K562 (cell line): ENCODE measurements around the gene MACF1. TPM values are rescaled to one million over a fixed set of nuclear protein-coding genes. Genes with fewer than 3 reads are reported as not detected.

ENCODE experiments used
- AFF4 ChIP-seq: sonication (generic); formaldehyde crosslinking; IDR thresholded peaks from 2 replicates; pipeline ENCODE4 v1.8.0; 2023; ENCODE audit warnings: mild to moderate bottlenecking, missing genetic modification reagents
- MAX ChIP-seq: sonication (generic); formaldehyde crosslinking; IDR thresholded peaks from 2 replicates; pipeline ENCODE4 v1.9.0; 2022; ENCODE audit warnings: mild to moderate bottlenecking, missing genetic modification reagents
- MGA ChIP-seq: fragments of 450-650 bp; IDR thresholded peaks from 2 replicates; pipeline ENCODE4 v1.6.1; 2016; ENCODE audit warnings: mild to moderate bottlenecking, moderate library complexity
- POLR2G ChIP-seq: fragments of 200-400 bp; formaldehyde crosslinking; IDR thresholded peaks from 2 replicates; pipeline ENCODE4 v1.6.1; 2017; ENCODE audit warnings: low read depth, mild to moderate bottlenecking, antibody characterized with exemption, low read length, moderate library complexity
- U2AF1 ChIP-seq: fragments of 200-400 bp; formaldehyde crosslinking; optimal IDR thresholded peaks from 2 replicates; pipeline ENCODE3; 2017; ENCODE audit warnings: mild to moderate bottlenecking, low read depth, low read length, moderate library complexity
- ZBTB26 ChIP-seq: fragments of 450-650 bp; formaldehyde crosslinking; IDR thresholded peaks from 2 replicates; pipeline ENCODE4 v1.4.0; 2022; ENCODE audit warnings: missing genetic modification characterization
- ZNF146 ChIP-seq: IDR thresholded peaks from one replicate; pipeline ENCODE4 v1.6.1; 2018; ENCODE audit warnings: missing compliant biosample characterization; ENCODE audit not compliant: unreplicated experiment
- ZNF239 ChIP-seq: fragments of 250-450 bp; sonication (Bioruptor Pico); IDR thresholded peaks from 2 replicates; pipeline ENCODE4 v1.4.0; 2020; ENCODE audit warnings: mild to moderate bottlenecking
- ZNF263 ChIP-seq: sonication (generic); formaldehyde crosslinking; IDR thresholded peaks from 2 replicates; pipeline ENCODE4 v1.8.0; 2022; ENCODE audit warnings: mild to moderate bottlenecking, missing genetic modification reagents, borderline replicate concordance
- ZNF551 ChIP-seq: fragments of 250-450 bp; sonication (Bioruptor Pico); IDR thresholded peaks from 2 replicates; pipeline ENCODE4 v1.5.0; 2021; ENCODE audit warnings: mild to moderate bottlenecking, moderate library complexity
- polyA plus RNA-seq, 8 experiments: library from polyadenylated mRNA; depleted of rRNA in 4 of 8; stranded (reverse) in 5 of 8; unstranded in 3 of 8; fragments of >200 nt; fragmentation: Nextera tagmentation in 2 of 8; fragmentation: Illumina TruSeq in 1 of 8; extraction: Ambion mirVana in 2 of 8; extraction: Trizol in 1 of 8; gene quantifications; 2 replicates each; pipeline versions ENCODE4 v1.2.1 to v1.2.3, GENCODE V29; 2011 to 2014; ENCODE audit warnings: inconsistent platforms in 1 of 8, missing spikeins in 1 of 8
- total RNA-seq, 7 experiments: library from RNA; depleted of rRNA in 6 of 7; stranded (reverse); fragments of >200 nt in 6 of 7; fragmentation: Illumina TruSeq in 2 of 7; extraction: Trizol in 2 of 7; gene quantifications; 2 replicates each; pipeline versions ENCODE4 v1.2.1 to v1.2.3, GENCODE V29; 2011 to 2021; ENCODE audit warnings: low replicate concordance in 1 of 7

Gene MACF1
- total and polyA plus RNA-seq, 9 of the 15 experiments (the other 6 are each of a cell fraction or from before 2014, with no cell fraction given) = 13.2 to 232 (median 112) TPM

GRCh38 chr1:39409055-39409816 lies 204.7 kb downstream of the MACF1 start (continued):
- no peak for TF ChIP-seq ZBTB26 (CRISPR knock-in tag)
- TF ChIP-seq MGA = no peak
- peak; percentile 92 for TF ChIP-seq ZNF263 (CRISPR knock-in tag)
- TF ChIP-seq ZNF146 (CRISPR knock-in tag) = no peak
- peak; percentile 61 for TF ChIP-seq U2AF1
- TF ChIP-seq POLR2G = peak; percentile 78
- no peak for TF ChIP-seq ZNF239
- 0 out of 2 replicates have a peak, but pooled peaks have one; percentile 45 for TF ChIP-seq AFF4 (CRISPR knock-in tag)
- TF ChIP-seq ZNF551 (CRISPR knock-in tag) = no peak
- TF ChIP-seq MAX = no peak
